H9 (cell line): ENCODE data around the gene BCL6. TPM values are rescaled to one million over a fixed set of nuclear protein-coding genes. Genes with fewer than 3 reads are reported as not detected.
A peak's percentile ranks its signal among the peaks of the same experiment; 100 is the strongest.

Source experiments
- DNase-seq: peaks from one replicate; pipeline ENCODE4 v3.0.0-alpha.2; 2017
- H2AFZ ChIP-seq: one replicate; pipeline ENCODE4 v1.6.1; 2013; ENCODE audit warnings: mild to moderate bottlenecking, low read length, control low read depth, moderate library complexity
- H2AK5ac ChIP-seq: 2 replicates; pipeline ENCODE4 v1.6.1; 2013; ENCODE audit warnings: low read length, control low read depth, mixed read lengths; ENCODE audit not compliant: insufficient read length
- H2BK120ac ChIP-seq: one replicate; pipeline ENCODE4 v1.6.1; 2013; ENCODE audit warnings: low read depth, mild to moderate bottlenecking, low read length, control low read depth, inconsistent platforms; ENCODE audit not compliant: poor library complexity, severe bottlenecking
- H2BK12ac ChIP-seq: 2 replicates; pipeline ENCODE4 v1.6.1; 2013; ENCODE audit warnings: low read length, control low read depth, mixed read lengths, low read depth; ENCODE audit not compliant: insufficient read length
- H2BK15ac ChIP-seq: 2 replicates; pipeline ENCODE4 v1.6.1; 2013; ENCODE audit warnings: low read depth, low read length, control low read depth
- H2BK20ac ChIP-seq: one replicate; pipeline ENCODE4 v1.6.1; 2013; ENCODE audit warnings: low read depth, mild to moderate bottlenecking, low read length, control low read depth, inconsistent platforms; ENCODE audit not compliant: poor library complexity, severe bottlenecking
- H2BK5ac ChIP-seq: 2 replicates; pipeline ENCODE4 v1.6.1; 2013; ENCODE audit warnings: low read length, control low read depth, mixed read lengths; ENCODE audit not compliant: insufficient read length
- H3K14ac ChIP-seq: 2 replicates; pipeline ENCODE4 v1.6.1; 2013; ENCODE audit warnings: low read length, control low read depth; ENCODE audit not compliant: insufficient read depth
- H3K18ac ChIP-seq: 2 replicates; pipeline ENCODE4 v1.6.1; 2013; ENCODE audit warnings: low read depth, mild to moderate bottlenecking, mixed read lengths, low read length, control low read depth; ENCODE audit not compliant: insufficient read length
- H3K23ac ChIP-seq: 2 replicates; pipeline ENCODE4 v1.6.1; 2013; ENCODE audit warnings: low read length, control low read depth, mixed read lengths, low read depth; ENCODE audit not compliant: insufficient read length
- H3K23me2 ChIP-seq: 2 replicates; pipeline ENCODE4 v1.6.1; 2013; ENCODE audit warnings: low read depth, mild to moderate bottlenecking, mixed read lengths, low read length, control low read depth; ENCODE audit not compliant: insufficient read length, poor library complexity, severe bottlenecking
- H3K27ac ChIP-seq: 2 replicates; pipeline ENCODE4 v1.5.1; 2013; ENCODE audit warnings: low read length, control low read depth, mixed read lengths, low read depth; ENCODE audit not compliant: insufficient read length
- H3K27me3 ChIP-seq: 2 replicates; pipeline ENCODE4 v1.6.1; 2013; ENCODE audit warnings: low read length, control low read depth, inconsistent platforms; ENCODE audit not compliant: insufficient read depth
- H3K4ac ChIP-seq: 2 replicates; pipeline ENCODE4 v1.6.1; 2013; ENCODE audit warnings: low read depth, mild to moderate bottlenecking, control low read depth, inconsistent platforms, low read length, moderate library complexity
- H3K4me1 ChIP-seq: 2 replicates; pipeline ENCODE4 v1.6.1; 2013; ENCODE audit warnings: low read length, control low read depth, inconsistent platforms; ENCODE audit not compliant: insufficient read depth
- H3K4me2 ChIP-seq: 2 replicates; pipeline ENCODE4 v1.6.1; 2013; ENCODE audit warnings: low read length, control low read depth, mixed read lengths; ENCODE audit not compliant: insufficient read length, insufficient read depth
- H3K56ac ChIP-seq: 2 replicates; pipeline ENCODE4 v1.6.1; 2013; ENCODE audit warnings: low read depth, mild to moderate bottlenecking, mixed read lengths, low read length, control low read depth; ENCODE audit not compliant: insufficient read length
- H3K79me1 ChIP-seq: 2 replicates; pipeline ENCODE4 v1.6.1; 2013; ENCODE audit warnings: low read depth, mild to moderate bottlenecking, moderate library complexity, low read length, control low read depth, inconsistent platforms; ENCODE audit not compliant: insufficient read depth, poor library complexity, severe bottlenecking
- H3K79me2 ChIP-seq: 2 replicates; pipeline ENCODE4 v1.6.1; 2013; ENCODE audit warnings: low read length, control low read depth, inconsistent platforms; ENCODE audit not compliant: insufficient read depth
- H3K9ac ChIP-seq: 2 replicates; pipeline ENCODE4 v1.6.1; 2013; ENCODE audit warnings: low read length, control low read depth, mixed read lengths; ENCODE audit not compliant: insufficient read length; ENCODE audit errors: extremely low read depth
- H3K9me3 ChIP-seq: one replicate; pipeline ENCODE4 v1.6.1; 2013; ENCODE audit warnings: low read depth, low read length, inconsistent platforms; ENCODE audit not compliant: control insufficient read depth
- H3T11ph ChIP-seq: one replicate; pipeline ENCODE4 v1.6.1; 2013; ENCODE audit warnings: mild to moderate bottlenecking, low read length, control low read depth, inconsistent platforms
- H4K20me1 ChIP-seq: one replicate; pipeline ENCODE4 v1.6.1; 2013; ENCODE audit not compliant: control insufficient read depth, insufficient read length, insufficient read depth
- H4K5ac ChIP-seq: 2 replicates; pipeline ENCODE4 v1.6.1; 2013; ENCODE audit warnings: low read depth, mild to moderate bottlenecking, mixed read lengths, low read length, control low read depth; ENCODE audit not compliant: insufficient read length
- H4K8ac ChIP-seq: replicated peaks from 2 replicates; pipeline ENCODE4 v1.6.1; 2013; ENCODE audit warnings: low read length, control low read depth, mixed read lengths, low read depth; ENCODE audit not compliant: insufficient read length
- H4K91ac ChIP-seq: 2 replicates; pipeline ENCODE4 v1.6.1; 2013; ENCODE audit warnings: low read depth, mild to moderate bottlenecking, moderate library complexity, mixed read lengths, low read length, control low read depth; ENCODE audit not compliant: insufficient read length
- H3K27ac Mint-ChIP-seq, 3 experiments: 2 replicates in 2 of 3; 3 replicates in 1 of 3; pipeline ENCODE4 v1.8.0; 2020 to 2021; ENCODE audit warnings: mixed read lengths in 3 of 3, mild to moderate bottlenecking in 1 of 3, moderate library complexity in 1 of 3
- H3K27me3 Mint-ChIP-seq: 2 replicates; pipeline ENCODE4 v1.8.0; 2021; ENCODE audit warnings: low read depth, mild to moderate bottlenecking, moderate library complexity, mixed read lengths
- H3K36me3 Mint-ChIP-seq, 3 experiments: 2 replicates in 2 of 3; 3 replicates in 1 of 3; pipeline ENCODE4 v1.8.0; 2020 to 2021; ENCODE audit warnings: low read depth in 3 of 3, mixed read lengths in 3 of 3; ENCODE audit not compliant: insufficient read depth in 1 of 3
- H3K4me1 Mint-ChIP-seq, 2 experiments: 2 replicates each; pipeline ENCODE4 v1.8.0; 2020; ENCODE audit warnings: mixed read lengths in 2 of 2
- H3K4me3 Mint-ChIP-seq, 2 experiments: 2 replicates in 1 of 2; 3 replicates in 1 of 2; pipeline ENCODE4 v1.8.0; 2020 to 2021; ENCODE audit warnings: mild to moderate bottlenecking in 2 of 2, mixed read lengths in 2 of 2, moderate library complexity in 1 of 2
- H3K9me3 Mint-ChIP-seq, 2 experiments: 2 replicates in 1 of 2; 3 replicates in 1 of 2; pipeline ENCODE4 v1.8.0; 2020; ENCODE audit warnings: mild to moderate bottlenecking in 2 of 2, mixed read lengths in 2 of 2, moderate library complexity in 1 of 2
- WGBS: extraction: QIAGEN DNeasy Blood & Tissue Kit; methylation state at CpG from one replicate; pipeline ENCODE4 v1.1.7; 2013; ENCODE audit warnings: missing lambda C conversion rate, low lambda C conversion rate, mixed read lengths; ENCODE audit not compliant: insufficient read length; ENCODE audit errors: extremely low coverage; 5-methylcytosine and 5-hydroxymethylcytosine counted together
- total RNA-seq: library from RNA; stranded (reverse); gene quantifications from 2 replicates; pipeline ENCODE4 v1.2.1, GENCODE V29; 2021
- TF ChIP-seq, protein P1 (sequence below): fragments of 200-600 bp; sonication (generic); conservative IDR thresholded peaks from 3 replicates; pipeline ENCODE4 v1.8.0; 2021; ENCODE audit warnings: antibody characterized with exemption, mild to moderate bottlenecking

The BCL6 gene
- total RNA-seq, 1 experiment from 2014 or later = 3.4 TPM

DNA sequence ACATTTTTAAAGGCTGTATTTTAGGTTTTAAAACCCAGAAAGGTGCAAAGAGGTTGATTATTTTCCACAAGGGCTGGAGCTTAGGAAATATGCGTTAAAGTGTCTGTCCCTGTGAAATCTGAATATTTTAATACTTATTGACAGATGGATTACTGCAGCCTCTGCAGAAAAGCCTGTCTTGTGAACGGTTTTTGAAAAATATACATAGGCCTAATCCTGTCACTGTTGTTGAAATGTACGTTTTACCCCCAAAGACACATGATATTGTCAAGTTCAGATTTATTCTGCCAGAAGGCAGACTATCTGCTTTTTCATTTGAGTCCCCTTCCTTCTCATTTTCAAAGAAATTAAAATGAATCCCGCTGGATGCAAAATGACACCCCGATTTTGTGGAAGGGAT, 2.2 kb upstream of the BCL6 start:
- Mint-ChIP-seq H3K4me1 (peaks cover 62 to 64% of the 10 kb centered on the region in 2 experiments), H3K27me3 (peaks cover 13% of the 10 kb centered on the region), H3K36me3 (no peaks in the 10 kb centered on the region), H3K4me3 (no peak overlapping the region), H3K9me3 (no peaks in the 10 kb centered on the region; a peak in 2 of 5 replicates), H3K27ac (peak overlapping the region; percentile 8 to 82 (median 57); a peak in 2 of 7 replicates)
- H2AFZ ChIP-seq = no peak overlapping the region
- H3K23ac ChIP-seq = no peak overlapping the region
- H4K91ac ChIP-seq = no peak overlapping the region
- H3K27me3 ChIP-seq = no peaks in the 10 kb centered on the region
- H3K79me2 ChIP-seq = no peaks in the 10 kb centered on the region
- peaks cover 7% of the 10 kb centered on the region; the same call in 1 of the 2 replicates for H3K4me1 ChIP-seq
- no CpG with 5 or more reads among the region's 5 CpGs for WGBS
- DNase-seq = no peak
- H3T11ph ChIP-seq = no peak overlapping the region
- TF ChIP-seq, protein P1, sequence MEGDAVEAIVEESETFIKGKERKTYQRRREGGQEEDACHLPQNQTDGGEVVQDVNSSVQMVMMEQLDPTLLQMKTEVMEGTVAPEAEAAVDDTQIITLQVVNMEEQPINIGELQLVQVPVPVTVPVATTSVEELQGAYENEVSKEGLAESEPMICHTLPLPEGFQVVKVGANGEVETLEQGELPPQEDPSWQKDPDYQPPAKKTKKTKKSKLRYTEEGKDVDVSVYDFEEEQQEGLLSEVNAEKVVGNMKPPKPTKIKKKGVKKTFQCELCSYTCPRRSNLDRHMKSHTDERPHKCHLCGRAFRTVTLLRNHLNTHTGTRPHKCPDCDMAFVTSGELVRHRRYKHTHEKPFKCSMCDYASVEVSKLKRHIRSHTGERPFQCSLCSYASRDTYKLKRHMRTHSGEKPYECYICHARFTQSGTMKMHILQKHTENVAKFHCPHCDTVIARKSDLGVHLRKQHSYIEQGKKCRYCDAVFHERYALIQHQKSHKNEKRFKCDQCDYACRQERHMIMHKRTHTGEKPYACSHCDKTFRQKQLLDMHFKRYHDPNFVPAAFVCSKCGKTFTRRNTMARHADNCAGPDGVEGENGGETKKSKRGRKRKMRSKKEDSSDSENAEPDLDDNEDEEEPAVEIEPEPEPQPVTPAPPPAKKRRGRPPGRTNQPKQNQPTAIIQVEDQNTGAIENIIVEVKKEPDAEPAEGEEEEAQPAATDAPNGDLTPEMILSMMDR = no peak
- no peak overlapping the region for H3K4me2 ChIP-seq
- H2BK20ac ChIP-seq = no peak overlapping the region
- no peaks in the 10 kb centered on the region for H4K20me1 ChIP-seq
- H4K5ac ChIP-seq = no peak overlapping the region
- H3K4ac ChIP-seq = no peak overlapping the region
- no peak overlapping the region for H2BK15ac ChIP-seq
- H3K18ac ChIP-seq = no peak overlapping the region
- no peak overlapping the region for H2BK12ac ChIP-seq
- no peak overlapping the region for H3K9ac ChIP-seq
- peaks cover 24% of the 10 kb centered on the region for H3K23me2 ChIP-seq
- no peaks in the 10 kb centered on the region for H3K79me1 ChIP-seq
- no peaks in the 10 kb centered on the region for H3K9me3 ChIP-seq
- H3K14ac ChIP-seq = no peak overlapping the region
- H2BK120ac ChIP-seq = no peak overlapping the region
- H3K56ac ChIP-seq = no peak overlapping the region
- no peak overlapping the region for H2BK5ac ChIP-seq
- no peak overlapping the region for H2AK5ac ChIP-seq
- H4K8ac ChIP-seq = no peak overlapping the region
- H3K27ac ChIP-seq = no peak overlapping the region
